ENCODE results near the gene TMF1. TPM values are rescaled to one million over a fixed set of nuclear protein-coding genes. Genes with fewer than 3 reads are reported as not detected.

TMF1 gene
- total RNA-seq, 1 donor from 2014 or later = 38.0 TPM

DNA sequence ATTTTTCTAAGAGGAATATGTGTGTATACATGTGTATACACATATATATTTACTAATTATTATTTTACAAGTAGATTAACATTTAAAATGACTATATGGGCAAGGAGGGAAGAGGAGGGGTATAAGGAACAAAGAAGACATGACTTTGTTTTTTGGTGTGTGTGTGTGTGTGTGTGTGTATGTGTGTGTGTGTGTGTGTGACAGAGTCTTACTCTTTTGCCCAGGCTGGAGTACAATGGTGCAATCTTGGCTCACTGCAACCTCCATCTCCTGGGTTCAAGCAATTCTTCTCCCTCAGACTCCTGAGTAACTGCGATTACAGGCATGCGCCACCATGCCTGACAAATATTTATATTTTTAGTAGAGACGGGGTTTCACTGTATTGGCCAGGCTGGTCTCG, 36.0 kb downstream of the TMF1 start:
- Histone ChIP-seq H3K36me3 (peaks cover 14% of the 10 kb centered on the region), H3K4me1 (peaks cover 17% of the 10 kb centered on the region), H3K9me3 (no peaks in the 10 kb centered on the region), H3K4me3 (no peak overlapping the region), H3K27me3 (no peaks in the 10 kb centered on the region), H3K27ac (no peak overlapping the region)
- intact Hi-C loops (cut with DNase I) = no loop called here
- no peak for DNase-seq
- TF ChIP-seq, protein P1, sequence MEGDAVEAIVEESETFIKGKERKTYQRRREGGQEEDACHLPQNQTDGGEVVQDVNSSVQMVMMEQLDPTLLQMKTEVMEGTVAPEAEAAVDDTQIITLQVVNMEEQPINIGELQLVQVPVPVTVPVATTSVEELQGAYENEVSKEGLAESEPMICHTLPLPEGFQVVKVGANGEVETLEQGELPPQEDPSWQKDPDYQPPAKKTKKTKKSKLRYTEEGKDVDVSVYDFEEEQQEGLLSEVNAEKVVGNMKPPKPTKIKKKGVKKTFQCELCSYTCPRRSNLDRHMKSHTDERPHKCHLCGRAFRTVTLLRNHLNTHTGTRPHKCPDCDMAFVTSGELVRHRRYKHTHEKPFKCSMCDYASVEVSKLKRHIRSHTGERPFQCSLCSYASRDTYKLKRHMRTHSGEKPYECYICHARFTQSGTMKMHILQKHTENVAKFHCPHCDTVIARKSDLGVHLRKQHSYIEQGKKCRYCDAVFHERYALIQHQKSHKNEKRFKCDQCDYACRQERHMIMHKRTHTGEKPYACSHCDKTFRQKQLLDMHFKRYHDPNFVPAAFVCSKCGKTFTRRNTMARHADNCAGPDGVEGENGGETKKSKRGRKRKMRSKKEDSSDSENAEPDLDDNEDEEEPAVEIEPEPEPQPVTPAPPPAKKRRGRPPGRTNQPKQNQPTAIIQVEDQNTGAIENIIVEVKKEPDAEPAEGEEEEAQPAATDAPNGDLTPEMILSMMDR (IDR thresholded peaks at IDR 0.05) = no peak
- no peak for ATAC-seq

DNA sequence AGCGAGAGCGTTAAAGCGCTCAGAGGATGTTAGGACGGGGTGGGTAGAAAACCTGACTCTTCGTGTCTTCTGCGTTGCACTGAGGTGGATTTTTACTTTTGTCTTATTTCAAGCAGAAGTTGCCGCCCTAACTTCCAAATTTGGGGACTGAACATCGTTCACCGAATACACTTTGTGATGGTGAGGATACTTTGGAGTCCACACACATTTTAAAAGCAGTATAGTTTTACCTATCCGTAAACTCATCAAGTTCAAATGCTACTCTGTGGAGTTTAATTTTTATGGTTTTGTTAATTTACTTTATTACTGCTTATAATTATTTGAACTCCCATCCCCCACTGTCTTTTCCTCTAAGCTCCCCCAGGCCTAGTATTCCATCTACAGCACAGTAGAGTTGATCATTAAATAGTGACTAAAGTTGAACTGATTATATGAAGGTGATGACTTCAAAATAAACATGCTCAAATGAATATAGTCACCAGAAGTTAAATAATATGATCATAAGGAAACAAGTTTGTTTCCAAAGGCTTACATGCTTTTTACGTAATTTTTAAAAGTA, 38.0 kb downstream of the TMF1 start:
- Histone ChIP-seq H3K9me3 (no peaks in the 10 kb centered on the region), H3K36me3 (peaks cover 10% of the 10 kb centered on the region), H3K27ac (peak overlapping the region; percentile 100), H3K4me3 (peak overlapping the region; percentile 86), H3K4me1 (peaks cover 25% of the 10 kb centered on the region), H3K27me3 (no peaks in the 10 kb centered on the region)
- intact Hi-C loops (cut with DNase I) = no loop called here
- ATAC-seq (no peak), DNase-seq (no peak)
- TF ChIP-seq, protein P1 (IDR thresholded peaks at IDR 0.05) = no peak

DNA sequence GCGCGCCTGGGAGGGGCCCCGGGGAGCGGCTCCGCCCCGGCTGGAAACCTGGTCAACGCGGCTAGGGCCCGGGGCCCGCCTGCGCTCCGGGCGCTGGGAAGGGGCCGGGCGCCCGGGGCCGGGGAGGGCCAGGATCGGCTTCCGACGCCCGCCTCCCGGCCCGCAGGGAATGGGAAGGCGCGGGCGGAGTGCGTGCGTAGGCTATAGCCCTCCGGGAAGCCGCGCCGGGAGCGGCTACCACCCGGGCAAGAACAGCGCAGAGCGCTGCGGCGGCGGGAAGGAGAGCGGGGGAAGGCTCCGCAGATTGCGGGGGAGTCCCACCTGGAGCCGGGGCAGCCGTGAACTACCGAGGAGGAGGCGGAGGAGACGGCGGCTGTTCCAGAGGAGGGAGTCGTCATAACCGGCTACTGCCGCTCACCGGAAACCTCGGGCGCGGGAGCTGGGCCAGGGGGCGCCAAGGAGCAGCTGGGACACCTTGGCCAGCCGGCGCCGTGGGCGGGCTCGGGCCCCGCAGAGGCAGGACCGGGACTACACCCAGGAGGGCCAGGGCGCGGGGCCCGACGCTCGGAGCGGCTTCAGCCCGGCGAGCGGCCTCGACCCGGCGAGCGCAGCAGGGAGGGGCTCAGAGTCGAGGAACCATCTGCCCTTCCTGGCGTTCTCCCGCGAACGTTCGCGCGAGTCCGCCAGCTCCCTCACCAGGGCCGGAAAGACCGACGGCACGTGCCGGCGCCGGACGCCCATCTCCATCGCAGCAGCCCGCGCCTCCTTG, 38.7 kb downstream of the TMF1 start, which contains the start of gene EOGT:
Gene EOGT, minus strand, starts transcription at position 432 of the 769 bp plus-strand sequence. CDS start 3,838 bp downstream, outside the sequence.
- DNase-seq (peak; percentile 97), ATAC-seq (peak; percentile 95)
- Histone ChIP-seq H3K4me3 (peak within 1 kb of the TSS; percentile 86), H3K9me3 (no peaks in the 10 kb centered on the region), H3K27ac (peak within 1 kb of the TSS; percentile 100), H3K27me3 (no peaks in the 10 kb centered on the region), H3K36me3 (peaks cover 17% of the 10 kb centered on the region), H3K4me1 (peaks cover 31% of the 10 kb centered on the region)
- intact Hi-C loops (cut with DNase I) = no loop called here
- TF ChIP-seq, protein P1 (IDR thresholded peaks at IDR 0.05) = peak; percentile 64

DNA sequence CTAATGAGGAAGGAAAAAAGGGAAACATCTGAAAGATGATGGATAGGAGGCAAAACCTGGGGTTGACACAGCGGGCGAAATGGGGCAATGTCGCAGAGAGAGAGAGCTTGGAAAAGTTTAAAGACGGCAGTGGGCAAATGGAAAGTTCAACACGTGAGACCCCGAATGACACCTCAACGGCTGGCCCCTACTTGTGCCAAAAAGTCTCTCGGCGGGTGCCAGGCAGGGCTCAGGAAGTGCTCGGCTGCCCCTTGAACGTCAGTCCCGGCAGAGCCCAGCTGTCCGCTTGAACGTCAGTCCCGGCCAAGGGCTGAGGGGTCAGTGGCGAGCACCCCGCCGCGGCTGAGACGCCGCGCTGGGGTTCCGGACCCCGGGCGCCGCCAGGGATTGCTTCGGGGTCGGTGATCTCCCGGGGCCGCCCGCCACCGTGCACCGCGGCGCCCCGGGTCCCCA, 39.3 kb downstream of the TMF1 start:
- peaks cover 31% of the 10 kb centered on the region for H3K4me1 ChIP-seq

DNA sequence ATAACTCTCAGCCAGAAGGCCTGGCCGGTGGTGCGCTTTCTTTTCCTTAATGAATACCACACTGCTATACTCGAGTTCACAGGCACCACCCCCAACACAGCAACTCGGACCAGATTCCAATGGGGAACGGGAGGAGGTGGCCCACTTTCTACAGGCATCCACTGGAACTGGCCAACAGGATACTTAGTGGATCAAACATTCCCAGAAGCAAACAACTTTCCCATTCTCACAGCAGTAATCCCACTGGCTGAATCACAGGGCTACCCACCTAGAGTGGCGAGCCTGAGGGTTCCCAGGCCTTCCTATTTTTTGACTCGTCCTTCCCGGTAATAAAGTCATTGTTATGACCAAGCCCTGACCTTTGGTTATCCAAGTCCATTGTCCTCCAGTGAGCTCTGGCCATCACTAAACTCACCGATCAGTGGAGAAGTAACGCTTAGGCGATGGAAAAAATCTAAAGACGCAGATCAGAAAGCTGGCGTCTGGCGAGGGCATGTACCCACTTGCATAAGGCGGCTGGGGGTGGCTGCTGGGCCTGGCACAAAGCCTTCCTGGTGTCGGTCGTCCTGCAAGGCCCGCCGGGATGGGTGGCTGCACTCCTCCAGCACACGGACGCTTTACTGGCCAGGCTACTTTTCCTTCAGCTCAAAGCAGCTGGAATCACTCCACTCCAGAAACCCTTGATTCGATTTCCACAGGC, 39.9 kb downstream of the TMF1 start:
- H3K27ac ChIP-seq = peak overlapping the region; percentile 100
- ATAC-seq = peak; percentile 2
- TF ChIP-seq, protein P1 (IDR thresholded peaks at IDR 0.05) = no peak
- no peaks in the 10 kb centered on the region for H3K27me3 ChIP-seq
- peaks cover 27% of the 10 kb centered on the region for H3K36me3 ChIP-seq
- no peaks in the 10 kb centered on the region for H3K9me3 ChIP-seq
- DNase-seq = peak; percentile 74
- intact Hi-C loops (cut with DNase I) = no loop called here
- H3K4me1 ChIP-seq = peaks cover 31% of the 10 kb centered on the region
- H3K4me3 ChIP-seq = peak overlapping the region; percentile 86

More for the DNA sequence above, 39.3 kb downstream of the TMF1 start:
- H3K36me3 ChIP-seq = peaks cover 23% of the 10 kb centered on the region
- no peaks in the 10 kb centered on the region for H3K9me3 ChIP-seq
- H3K4me3 ChIP-seq = peak overlapping the region; percentile 86
- no peaks in the 10 kb centered on the region for H3K27me3 ChIP-seq
- H3K27ac ChIP-seq = peak overlapping the region; percentile 100
- TF ChIP-seq, protein P1 (IDR thresholded peaks at IDR 0.05) = no peak
- ATAC-seq = peak; percentile 67
- intact Hi-C loops (cut with DNase I) = no loop called here
- peak; percentile 83 for DNase-seq
